ENCODE data around the gene WFIKKN2. TPM values are rescaled to one million over a fixed set of nuclear protein-coding genes. Genes with fewer than 3 reads are reported as not detected.
A peak's percentile ranks its signal among the peaks of the same experiment; 100 is the strongest.

WFIKKN2 gene
- total and polyA plus RNA-seq, 2 of the 13 experiments (the other 11 are each of a cell fraction or from before 2014, with no cell fraction given): not detected

DNA sequence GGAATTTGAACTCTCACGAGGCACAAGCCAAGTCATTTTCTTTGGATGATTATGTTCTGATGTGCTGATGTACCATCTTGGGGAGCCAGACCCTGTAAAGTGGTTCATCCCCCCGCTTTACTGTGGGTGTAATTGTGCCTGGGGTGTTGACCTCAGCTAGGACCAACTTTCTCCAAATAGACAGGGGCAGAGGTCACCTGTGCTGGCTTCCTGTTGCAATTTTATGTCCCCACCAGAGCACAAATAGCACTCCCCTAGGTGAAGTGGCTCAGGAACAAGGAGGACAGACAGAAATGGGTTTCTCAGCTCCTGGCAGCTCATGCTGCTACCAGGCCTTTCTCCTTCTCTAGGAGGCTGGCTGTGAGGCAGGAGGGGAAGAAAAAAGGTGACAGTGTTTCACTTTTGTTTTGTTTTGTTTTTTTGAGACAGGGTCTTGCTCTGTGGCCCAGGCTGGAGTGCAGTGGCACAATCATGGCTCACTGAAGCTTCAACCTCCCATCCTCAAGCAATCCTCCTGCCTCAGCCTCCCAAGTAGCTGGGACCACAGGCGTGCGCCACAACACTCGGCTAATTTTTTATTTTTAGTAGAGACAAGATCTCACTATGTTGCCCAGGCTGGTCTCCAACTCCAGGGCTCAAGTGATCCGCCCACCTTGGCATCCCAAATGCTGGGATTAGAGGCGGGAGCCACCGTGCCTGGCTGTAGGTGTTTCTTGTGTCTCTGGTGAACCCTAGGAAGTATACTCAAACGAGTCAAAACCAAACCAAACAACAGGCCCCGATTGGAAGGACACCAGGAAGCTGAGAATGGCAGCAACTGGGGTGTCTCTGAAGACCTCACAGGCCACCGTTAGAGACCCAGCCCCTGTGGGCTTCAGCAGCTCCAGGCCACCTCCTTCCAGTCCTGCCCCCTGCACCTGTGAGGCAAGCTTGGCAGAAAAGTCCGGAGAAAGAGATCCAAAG is 32.5 kb upstream of the WFIKKN2 start (continued):
- TF ChIP-seq MYC (CRISPR knock-in tag; IDR thresholded peaks at IDR 0.05; ENCODE audit: borderline replicate concordance) (no peak), NR2F2 (IDR thresholded peaks at IDR 0.05; ENCODE audit: borderline replicate concordance, low read depth) (peak; percentile 57), FOXO1 (CRISPR knock-in tag; IDR thresholded peaks at IDR 0.05) (no peak), ETV6 (CRISPR knock-in tag; conservative IDR thresholded peaks at IDR 0.05) (no peak), ZNF547 (CRISPR knock-in tag; IDR thresholded peaks at IDR 0.05) (no peak), GFI1 (CRISPR knock-in tag; IDR thresholded peaks at IDR 0.05; ENCODE audit: borderline replicate concordance) (no peak), RFXAP (CRISPR knock-in tag; IDR thresholded peaks at IDR 0.05; ENCODE audit: borderline replicate concordance) (0 out of 2 replicates have a peak, but pooled peaks have one; percentile 44)
- TF ChIP-seq, protein P1, sequence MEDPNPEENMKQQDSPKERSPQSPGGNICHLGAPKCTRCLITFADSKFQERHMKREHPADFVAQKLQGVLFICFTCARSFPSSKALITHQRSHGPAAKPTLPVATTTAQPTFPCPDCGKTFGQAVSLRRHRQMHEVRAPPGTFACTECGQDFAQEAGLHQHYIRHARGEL (CRISPR knock-in tag; IDR thresholded peaks at IDR 0.05): no peak
- TF ChIP-seq, protein P2, sequence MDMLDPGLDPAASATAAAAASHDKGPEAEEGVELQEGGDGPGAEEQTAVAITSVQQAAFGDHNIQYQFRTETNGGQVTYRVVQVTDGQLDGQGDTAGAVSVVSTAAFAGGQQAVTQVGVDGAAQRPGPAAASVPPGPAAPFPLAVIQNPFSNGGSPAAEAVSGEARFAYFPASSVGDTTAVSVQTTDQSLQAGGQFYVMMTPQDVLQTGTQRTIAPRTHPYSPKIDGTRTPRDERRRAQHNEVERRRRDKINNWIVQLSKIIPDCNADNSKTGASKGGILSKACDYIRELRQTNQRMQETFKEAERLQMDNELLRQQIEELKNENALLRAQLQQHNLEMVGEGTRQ (IDR thresholded peaks at IDR 0.05; ENCODE audit: low read depth, low read length): no peak
- TF ChIP-seq, protein P2 (CRISPR knock-in tag; IDR thresholded peaks at IDR 0.05; ENCODE audit: borderline replicate concordance): no peak
- TF ChIP-seq, protein P3, sequence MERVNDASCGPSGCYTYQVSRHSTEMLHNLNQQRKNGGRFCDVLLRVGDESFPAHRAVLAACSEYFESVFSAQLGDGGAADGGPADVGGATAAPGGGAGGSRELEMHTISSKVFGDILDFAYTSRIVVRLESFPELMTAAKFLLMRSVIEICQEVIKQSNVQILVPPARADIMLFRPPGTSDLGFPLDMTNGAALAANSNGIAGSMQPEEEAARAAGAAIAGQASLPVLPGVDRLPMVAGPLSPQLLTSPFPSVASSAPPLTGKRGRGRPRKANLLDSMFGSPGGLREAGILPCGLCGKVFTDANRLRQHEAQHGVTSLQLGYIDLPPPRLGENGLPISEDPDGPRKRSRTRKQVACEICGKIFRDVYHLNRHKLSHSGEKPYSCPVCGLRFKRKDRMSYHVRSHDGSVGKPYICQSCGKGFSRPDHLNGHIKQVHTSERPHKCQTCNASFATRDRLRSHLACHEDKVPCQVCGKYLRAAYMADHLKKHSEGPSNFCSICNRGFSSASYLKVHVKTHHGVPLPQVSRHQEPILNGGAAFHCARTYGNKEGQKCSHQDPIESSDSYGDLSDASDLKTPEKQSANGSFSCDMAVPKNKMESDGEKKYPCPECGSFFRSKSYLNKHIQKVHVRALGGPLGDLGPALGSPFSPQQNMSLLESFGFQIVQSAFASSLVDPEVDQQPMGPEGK (CRISPR knock-in tag; IDR thresholded peaks at IDR 0.05): peak; percentile 76
- TF ChIP-seq, protein P4, sequence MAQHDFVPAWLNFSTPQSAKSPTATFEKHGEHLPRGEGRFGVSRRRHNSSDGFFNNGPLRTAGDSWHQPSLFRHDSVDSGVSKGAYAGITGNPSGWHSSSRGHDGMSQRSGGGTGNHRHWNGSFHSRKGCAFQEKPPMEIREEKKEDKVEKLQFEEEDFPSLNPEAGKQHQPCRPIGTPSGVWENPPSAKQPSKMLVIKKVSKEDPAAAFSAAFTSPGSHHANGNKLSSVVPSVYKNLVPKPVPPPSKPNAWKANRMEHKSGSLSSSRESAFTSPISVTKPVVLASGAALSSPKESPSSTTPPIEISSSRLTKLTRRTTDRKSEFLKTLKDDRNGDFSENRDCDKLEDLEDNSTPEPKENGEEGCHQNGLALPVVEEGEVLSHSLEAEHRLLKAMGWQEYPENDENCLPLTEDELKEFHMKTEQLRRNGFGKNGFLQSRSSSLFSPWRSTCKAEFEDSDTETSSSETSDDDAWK (CRISPR knock-in tag; IDR thresholded peaks at IDR 0.05): no peak
- TF ChIP-seq, protein P5, sequence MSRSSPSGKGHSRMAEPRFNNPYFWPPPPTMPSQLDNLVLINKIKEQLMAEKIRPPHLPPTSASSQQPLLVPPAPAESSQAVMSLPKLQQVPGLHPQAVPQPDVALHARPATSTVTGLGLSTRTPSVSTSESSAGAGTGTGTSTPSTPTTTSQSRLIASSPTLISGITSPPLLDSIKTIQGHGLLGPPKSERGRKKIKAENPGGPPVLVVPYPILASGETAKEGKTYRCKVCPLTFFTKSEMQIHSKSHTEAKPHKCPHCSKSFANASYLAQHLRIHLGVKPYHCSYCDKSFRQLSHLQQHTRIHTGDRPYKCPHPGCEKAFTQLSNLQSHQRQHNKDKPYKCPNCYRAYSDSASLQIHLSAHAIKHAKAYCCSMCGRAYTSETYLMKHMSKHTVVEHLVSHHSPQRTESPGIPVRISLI (CRISPR knock-in tag; IDR thresholded peaks at IDR 0.05; ENCODE audit: borderline replicate concordance): no peak
- TF ChIP-seq, protein P6, sequence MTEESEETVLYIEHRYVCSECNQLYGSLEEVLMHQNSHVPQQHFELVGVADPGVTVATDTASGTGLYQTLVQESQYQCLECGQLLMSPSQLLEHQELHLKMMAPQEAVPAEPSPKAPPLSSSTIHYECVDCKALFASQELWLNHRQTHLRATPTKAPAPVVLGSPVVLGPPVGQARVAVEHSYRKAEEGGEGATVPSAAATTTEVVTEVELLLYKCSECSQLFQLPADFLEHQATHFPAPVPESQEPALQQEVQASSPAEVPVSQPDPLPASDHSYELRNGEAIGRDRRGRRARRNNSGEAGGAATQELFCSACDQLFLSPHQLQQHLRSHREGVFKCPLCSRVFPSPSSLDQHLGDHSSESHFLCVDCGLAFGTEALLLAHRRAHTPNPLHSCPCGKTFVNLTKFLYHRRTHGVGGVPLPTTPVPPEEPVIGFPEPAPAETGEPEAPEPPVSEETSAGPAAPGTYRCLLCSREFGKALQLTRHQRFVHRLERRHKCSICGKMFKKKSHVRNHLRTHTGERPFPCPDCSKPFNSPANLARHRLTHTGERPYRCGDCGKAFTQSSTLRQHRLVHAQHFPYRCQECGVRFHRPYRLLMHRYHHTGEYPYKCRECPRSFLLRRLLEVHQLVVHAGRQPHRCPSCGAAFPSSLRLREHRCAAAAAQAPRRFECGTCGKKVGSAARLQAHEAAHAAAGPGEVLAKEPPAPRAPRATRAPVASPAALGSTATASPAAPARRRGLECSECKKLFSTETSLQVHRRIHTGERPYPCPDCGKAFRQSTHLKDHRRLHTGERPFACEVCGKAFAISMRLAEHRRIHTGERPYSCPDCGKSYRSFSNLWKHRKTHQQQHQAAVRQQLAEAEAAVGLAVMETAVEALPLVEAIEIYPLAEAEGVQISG (CRISPR knock-in tag; IDR thresholded peaks at IDR 0.05): 0 out of 2 replicates have a peak, but pooled peaks have one; percentile 16
